Loucy (cell line): Measurements from ENCODE around the gene LTBR.

Experiments
- H2AFZ ChIP-seq: fragments of 200-600 bp; sonication (generic); 2 replicates; pipeline ENCODE4 v1.6.0; 2016; ENCODE audit warnings: antibody characterized with exemption, mild to moderate bottlenecking, low read length, moderate library complexity
- H3F3A ChIP-seq: fragments of 200-600 bp; 2 replicates; pipeline ENCODE4 v1.6.0; 2016; ENCODE audit warnings: antibody characterized with exemption, low read depth, mild to moderate bottlenecking
- H3K27me3 ChIP-seq: fragments of 200-600 bp; sonication (generic); 2 replicates; pipeline ENCODE4 v1.6.1; 2014; ENCODE audit warnings: low read length, mild to moderate bottlenecking; ENCODE audit not compliant: insufficient read depth, poor library complexity, severe bottlenecking
- H3K36me3 ChIP-seq: fragments of 200-600 bp; sonication (generic); 2 replicates; pipeline ENCODE4 v1.6.1; 2016; ENCODE audit warnings: low read length; ENCODE audit not compliant: insufficient read depth
- H3K4me1 ChIP-seq: fragments of 200-600 bp; sonication (generic); 2 replicates; pipeline ENCODE4 v1.5.1; 2014; ENCODE audit warnings: low read length, mild to moderate bottlenecking; ENCODE audit not compliant: insufficient read depth, poor library complexity, severe bottlenecking
- H3K4me2 ChIP-seq: fragments of 200-600 bp; sonication (generic); 2 replicates; pipeline ENCODE4 v1.6.0; 2014; ENCODE audit warnings: antibody characterized with exemption, low read length, low read depth, mild to moderate bottlenecking; ENCODE audit not compliant: poor library complexity, severe bottlenecking
- H3K4me3 ChIP-seq: fragments of 200-600 bp; sonication (generic); 2 replicates; pipeline ENCODE4 v1.5.1; 2014; ENCODE audit warnings: low read length, mild to moderate bottlenecking, mixed read lengths; ENCODE audit not compliant: poor library complexity, severe bottlenecking
- H3K79me2 ChIP-seq: fragments of 200-600 bp; sonication (generic); 2 replicates; pipeline ENCODE4 v1.6.1; 2014; ENCODE audit warnings: low read length; ENCODE audit not compliant: insufficient read depth
- H3K9ac ChIP-seq: fragments of 200-600 bp; sonication (generic); 2 replicates; pipeline ENCODE4 v1.6.0; 2014; ENCODE audit warnings: mild to moderate bottlenecking, low read depth, low read length, moderate library complexity; ENCODE audit not compliant: poor library complexity, severe bottlenecking
- H3K9me2 ChIP-seq: fragments of 200-600 bp; sonication (generic); replicated peaks from 2 replicates; pipeline ENCODE4 v1.6.1; 2016; ENCODE audit warnings: low read depth, low read length, mixed read lengths
- H3K9me3 ChIP-seq: fragments of 200-600 bp; sonication (generic); 2 replicates; pipeline ENCODE4 v1.6.1; 2014; ENCODE audit warnings: mild to moderate bottlenecking, antibody characterized with exemption, low read length, low read depth; ENCODE audit not compliant: insufficient read depth
- H4K20me1 ChIP-seq: fragments of 200-600 bp; sonication (generic); 2 replicates; pipeline ENCODE4 v1.6.0; 2014; ENCODE audit warnings: antibody characterized with exemption, low read length, mild to moderate bottlenecking; ENCODE audit not compliant: insufficient read depth, poor library complexity, severe bottlenecking
- EZH2phosphoT487 ChIP-seq: fragments of 200-600 bp; IDR thresholded peaks from 2 replicates; pipeline ENCODE4 v1.6.1; 2018; ENCODE audit warnings: antibody characterized with exemption, mild to moderate bottlenecking, moderate library complexity, borderline replicate concordance
- TF ChIP-seq, protein P1 (sequence below): fragments of 200-600 bp; sonication (generic); conservative IDR thresholded peaks from 2 replicates; pipeline ENCODE4 v1.5.1; 2014; ENCODE audit warnings: mild to moderate bottlenecking, antibody characterized with exemption, low read length

The LTBR gene

DNA sequence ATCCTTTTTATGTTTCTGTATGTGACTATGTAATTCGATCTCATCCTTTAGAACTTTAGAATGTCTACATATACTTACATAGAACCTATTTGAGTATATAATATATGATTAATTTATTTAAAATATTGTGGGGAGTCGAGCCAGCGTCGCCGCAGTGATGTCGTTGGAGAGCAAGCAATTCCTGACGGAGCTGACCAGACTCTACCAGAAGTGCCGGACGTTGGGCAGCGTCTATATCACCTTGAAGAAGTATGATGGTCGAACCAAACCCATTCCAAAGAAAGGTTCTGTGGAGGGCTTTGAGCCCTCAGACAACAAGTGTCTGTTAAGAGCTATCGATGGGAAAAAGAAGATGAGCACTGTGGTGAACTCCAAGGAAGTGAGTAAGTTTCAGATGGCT lies 54.4 kb downstream of the LTBR start:
- no peak overlapping the region for H2AFZ ChIP-seq
- no peaks in the 10 kb centered on the region for H3K36me3 ChIP-seq
- H4K20me1 ChIP-seq = no peaks in the 10 kb centered on the region
- no peak for TF ChIP-seq EZH2phosphoT487
- TF ChIP-seq, protein P1, sequence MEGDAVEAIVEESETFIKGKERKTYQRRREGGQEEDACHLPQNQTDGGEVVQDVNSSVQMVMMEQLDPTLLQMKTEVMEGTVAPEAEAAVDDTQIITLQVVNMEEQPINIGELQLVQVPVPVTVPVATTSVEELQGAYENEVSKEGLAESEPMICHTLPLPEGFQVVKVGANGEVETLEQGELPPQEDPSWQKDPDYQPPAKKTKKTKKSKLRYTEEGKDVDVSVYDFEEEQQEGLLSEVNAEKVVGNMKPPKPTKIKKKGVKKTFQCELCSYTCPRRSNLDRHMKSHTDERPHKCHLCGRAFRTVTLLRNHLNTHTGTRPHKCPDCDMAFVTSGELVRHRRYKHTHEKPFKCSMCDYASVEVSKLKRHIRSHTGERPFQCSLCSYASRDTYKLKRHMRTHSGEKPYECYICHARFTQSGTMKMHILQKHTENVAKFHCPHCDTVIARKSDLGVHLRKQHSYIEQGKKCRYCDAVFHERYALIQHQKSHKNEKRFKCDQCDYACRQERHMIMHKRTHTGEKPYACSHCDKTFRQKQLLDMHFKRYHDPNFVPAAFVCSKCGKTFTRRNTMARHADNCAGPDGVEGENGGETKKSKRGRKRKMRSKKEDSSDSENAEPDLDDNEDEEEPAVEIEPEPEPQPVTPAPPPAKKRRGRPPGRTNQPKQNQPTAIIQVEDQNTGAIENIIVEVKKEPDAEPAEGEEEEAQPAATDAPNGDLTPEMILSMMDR = no peak
- no peaks in the 10 kb centered on the region for H3K27me3 ChIP-seq
- peaks cover 4% of the 10 kb centered on the region for H3K4me1 ChIP-seq
- no peak overlapping the region for H3K4me2 ChIP-seq
- H3K79me2 ChIP-seq = no peaks in the 10 kb centered on the region
- no peaks in the 10 kb centered on the region for H3K9me2 ChIP-seq
- H3F3A ChIP-seq = no peaks in the 10 kb centered on the region
- no peaks in the 10 kb centered on the region for H3K9me3 ChIP-seq
- no peak overlapping the region for H3K4me3 ChIP-seq
- H3K9ac ChIP-seq = no peak overlapping the region

DNA sequence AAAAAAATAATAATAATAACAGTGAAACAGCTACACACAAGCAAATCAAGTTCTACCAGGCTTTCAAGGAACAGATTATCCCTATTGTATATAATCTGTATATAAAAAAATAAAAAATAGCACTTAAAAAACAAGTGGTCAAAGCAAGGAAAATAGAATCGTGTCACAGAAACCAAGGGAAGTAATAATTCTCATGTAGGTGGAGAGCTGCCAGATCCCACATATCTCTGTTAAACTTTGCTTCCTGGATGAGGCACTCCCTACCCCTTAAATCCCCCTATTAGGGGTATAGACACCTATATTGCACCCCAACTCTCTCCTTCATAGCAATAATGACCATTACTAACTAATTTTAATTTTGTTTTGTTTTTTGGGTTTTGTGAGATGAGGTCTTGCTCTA lies 56.4 kb downstream of the LTBR start:
- TF ChIP-seq, protein P1 = no peak
- TF ChIP-seq EZH2phosphoT487 = no peak
- H4K20me1 ChIP-seq = no peaks in the 10 kb centered on the region
- H3K36me3 ChIP-seq = no peaks in the 10 kb centered on the region
- H2AFZ ChIP-seq = no peak overlapping the region
- peaks cover 11% of the 10 kb centered on the region for H3K4me1 ChIP-seq
- no peaks in the 10 kb centered on the region for H3F3A ChIP-seq
- H3K9me2 ChIP-seq = no peaks in the 10 kb centered on the region
- H3K9ac ChIP-seq = no peak overlapping the region
- no peaks in the 10 kb centered on the region for H3K79me2 ChIP-seq
- no peaks in the 10 kb centered on the region for H3K9me3 ChIP-seq
- no peaks in the 10 kb centered on the region for H3K27me3 ChIP-seq
- H3K4me2 ChIP-seq = no peak overlapping the region
- H3K4me3 ChIP-seq = no peak overlapping the region
